HL-60 (cell line): Measurements from ENCODE around the gene CNR1.

Source experiments
- DNase-seq, 2 experiments: peaks; one replicate each; pipeline ENCODE4 v3.0.0-alpha.2; 2010 to 2020; ENCODE audit warnings: low read depth in 1 of 2, low spot score in 1 of 2
- H3K27ac ChIP-seq: fragments of 250-450 bp; sonication (Bioruptor Pico); replicated peaks from 2 replicates; pipeline ENCODE4 v1.5.1; 2020; ENCODE audit warnings: mild to moderate bottlenecking, moderate library complexity
- H3K27me3 ChIP-seq: fragments of 250-450 bp; sonication (Bioruptor Pico); 2 replicates; pipeline ENCODE4 v1.5.1; 2021; ENCODE audit warnings: mild to moderate bottlenecking, moderate library complexity; ENCODE audit not compliant: insufficient read depth, poor library complexity, severe bottlenecking
- H3K4me3 ChIP-seq: replicated peaks from 2 replicates; pipeline ENCODE4 v1.5.1; 2011; ENCODE audit warnings: mild to moderate bottlenecking, control low read depth, low read length; ENCODE audit not compliant: insufficient read depth
- POLR2AphosphoS5 ChIP-seq: IDR thresholded peaks from 2 replicates; pipeline ENCODE4 v1.6.1; 2012; ENCODE audit warnings: low read depth
- REST ChIP-seq: IDR thresholded peaks from 2 replicates; pipeline ENCODE4 v1.6.1; 2012; ENCODE audit warnings: low read depth; ENCODE audit not compliant: insufficient replicate concordance
- SPI1 ChIP-seq: IDR thresholded peaks from 2 replicates; pipeline ENCODE4 v1.6.1; 2012; ENCODE audit warnings: low read depth, mild to moderate bottlenecking, borderline replicate concordance
- TF ChIP-seq, protein P1 (sequence below): IDR thresholded peaks from one replicate; pipeline ENCODE4 v1.5.1; 2011; ENCODE audit warnings: low read length, control low read depth, inconsistent platforms; ENCODE audit not compliant: insufficient read depth

The CNR1 gene

DNA sequence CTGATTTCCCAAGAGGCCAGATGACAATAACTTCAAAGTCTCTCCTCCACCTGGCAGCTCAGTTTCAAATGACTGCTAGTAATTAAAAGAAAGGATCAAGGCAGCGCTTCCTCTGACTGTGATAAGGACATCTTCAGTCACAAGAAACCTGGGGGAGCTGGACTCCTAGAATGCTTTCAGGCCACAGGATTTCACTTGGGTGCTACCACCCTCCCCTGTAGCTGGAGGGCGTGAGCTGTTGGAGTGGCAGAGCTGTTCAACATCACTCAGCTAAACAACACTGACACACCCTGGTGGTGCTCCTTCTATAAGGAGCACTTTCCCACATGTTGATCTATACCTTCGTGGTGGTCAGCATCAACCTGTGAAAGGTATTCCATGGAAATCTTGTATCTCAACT lies 2.2 kb upstream of the CNR1 start:
- TF ChIP-seq REST (no peak), SPI1 (no peak), POLR2AphosphoS5 (no peak)
- TF ChIP-seq, protein P1, sequence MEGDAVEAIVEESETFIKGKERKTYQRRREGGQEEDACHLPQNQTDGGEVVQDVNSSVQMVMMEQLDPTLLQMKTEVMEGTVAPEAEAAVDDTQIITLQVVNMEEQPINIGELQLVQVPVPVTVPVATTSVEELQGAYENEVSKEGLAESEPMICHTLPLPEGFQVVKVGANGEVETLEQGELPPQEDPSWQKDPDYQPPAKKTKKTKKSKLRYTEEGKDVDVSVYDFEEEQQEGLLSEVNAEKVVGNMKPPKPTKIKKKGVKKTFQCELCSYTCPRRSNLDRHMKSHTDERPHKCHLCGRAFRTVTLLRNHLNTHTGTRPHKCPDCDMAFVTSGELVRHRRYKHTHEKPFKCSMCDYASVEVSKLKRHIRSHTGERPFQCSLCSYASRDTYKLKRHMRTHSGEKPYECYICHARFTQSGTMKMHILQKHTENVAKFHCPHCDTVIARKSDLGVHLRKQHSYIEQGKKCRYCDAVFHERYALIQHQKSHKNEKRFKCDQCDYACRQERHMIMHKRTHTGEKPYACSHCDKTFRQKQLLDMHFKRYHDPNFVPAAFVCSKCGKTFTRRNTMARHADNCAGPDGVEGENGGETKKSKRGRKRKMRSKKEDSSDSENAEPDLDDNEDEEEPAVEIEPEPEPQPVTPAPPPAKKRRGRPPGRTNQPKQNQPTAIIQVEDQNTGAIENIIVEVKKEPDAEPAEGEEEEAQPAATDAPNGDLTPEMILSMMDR = no peak
- DNase-seq = no peak
- Histone ChIP-seq H3K27ac (no peak overlapping the region), H3K4me3 (no peak overlapping the region), H3K27me3 (peaks cover 49% of the 10 kb centered on the region)

DNA sequence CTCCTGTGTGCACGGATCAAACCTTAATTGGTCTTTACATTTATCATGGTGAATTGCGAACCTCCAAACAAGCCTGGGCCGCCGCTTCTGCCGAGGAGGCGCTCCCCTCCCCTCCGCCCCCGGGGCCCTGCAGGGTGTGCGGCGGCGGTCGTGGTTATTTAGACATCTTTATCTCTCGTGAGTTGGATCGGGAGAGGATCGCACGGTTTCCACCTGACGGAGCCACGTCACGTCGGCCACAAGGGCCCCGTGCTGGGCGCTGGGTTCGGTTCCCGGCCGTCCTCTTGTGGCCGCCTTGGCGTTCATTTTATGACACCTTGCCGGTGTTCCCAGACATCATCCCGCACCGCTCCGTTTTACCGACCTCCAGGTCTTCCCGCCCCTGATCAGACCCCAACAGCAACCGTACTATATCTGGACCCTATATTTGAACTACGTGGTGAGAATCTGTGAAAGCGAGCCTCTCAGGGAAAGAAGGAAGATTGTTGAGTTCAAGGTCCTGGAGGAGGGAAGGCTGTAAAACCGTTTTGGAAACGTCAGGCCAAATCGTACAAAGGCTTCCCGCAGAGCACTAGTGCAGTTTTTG lies 1.3 kb upstream of the CNR1 start:
- Histone ChIP-seq H3K27ac (no peak overlapping the region), H3K27me3 (peaks cover 48% of the 10 kb centered on the region), H3K4me3 (no peak overlapping the region)
- TF ChIP-seq, protein P1 = no peak
- TF ChIP-seq POLR2AphosphoS5 = no peak
- TF ChIP-seq REST = no peak
- TF ChIP-seq SPI1 = no peak
- no peak for DNase-seq

DNA sequence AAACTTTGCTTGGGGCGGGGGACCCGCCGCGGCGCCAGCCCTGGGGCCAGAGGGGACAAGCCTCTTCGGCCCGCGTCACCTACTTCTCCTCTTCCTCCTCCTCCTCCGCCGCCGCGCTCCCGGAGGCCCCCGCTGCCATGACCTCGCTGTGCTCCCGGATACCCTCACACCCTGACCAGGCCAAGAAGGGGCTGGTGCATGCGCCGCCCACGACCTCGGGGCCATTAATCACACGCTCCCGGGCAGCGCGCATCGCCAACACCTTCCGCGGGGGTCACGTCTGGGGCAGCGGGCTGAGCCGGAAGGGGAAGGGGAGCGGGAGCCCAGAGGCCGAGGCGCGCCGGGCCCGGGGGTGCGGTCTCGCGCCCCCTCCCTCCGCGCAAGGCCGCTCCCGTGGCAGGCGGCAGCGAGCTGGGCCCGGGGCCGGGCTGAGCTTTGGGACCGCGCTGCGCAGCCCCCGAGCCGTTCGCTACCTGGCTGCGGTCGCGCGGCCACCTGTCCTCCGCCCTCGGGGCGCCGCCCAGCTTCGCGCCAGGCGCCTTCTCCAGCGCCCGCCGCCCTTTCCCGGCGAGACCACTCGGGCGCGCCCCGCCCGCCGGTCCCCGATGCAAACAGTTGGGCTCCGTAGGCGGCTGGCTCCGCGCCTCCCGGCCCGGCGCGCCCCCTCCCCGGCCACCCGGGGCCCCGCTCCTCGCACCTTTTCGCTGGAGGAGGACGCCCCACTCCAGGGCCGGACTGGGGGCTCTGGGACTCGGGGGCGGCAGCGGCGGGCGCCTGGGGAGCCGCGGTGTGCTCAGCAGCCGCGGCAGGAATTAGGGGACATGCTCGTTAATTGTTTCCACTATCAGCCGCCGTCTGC lies 575 bp upstream of the CNR1 start:
- Histone ChIP-seq H3K27ac (no peak overlapping the region), H3K27me3 (peaks cover 53% of the 10 kb centered on the region), H3K4me3 (peak overlapping the region; percentile 52)
- TF ChIP-seq SPI1 (no peak), REST (no peak), POLR2AphosphoS5 (no peak)
- DNase-seq = no peak
